ENCODE measurements around the gene PTPN4. TPM values are rescaled to one million over a fixed set of nuclear protein-coding genes. Genes with fewer than 3 reads are reported as not detected.

PTPN4 gene
- total and polyA plus RNA-seq, 2 experiments from 2014 or later = 41.6 to 90.4 TPM

GRCh38 chr2:119710281-119710680 is 49.4 kb upstream of the PTPN4 start (continued):
- TF ChIP-seq ZNF331 (CRISPR knock-in tag; IDR thresholded peaks at IDR 0.05; ENCODE audit: low read depth) (no peak), POLR2AphosphoS5 (IDR thresholded peaks at IDR 0.05; ENCODE audit: low read depth) (no peak), JUNB (IDR thresholded peaks at IDR 0.05; ENCODE audit: unreplicated experiment) (no peak), EZH2 (IDR thresholded peaks at IDR 0.05; ENCODE audit: low read depth, unreplicated experiment) (no peak), NANOG (IDR thresholded peaks at IDR 0.05; ENCODE audit: borderline replicate concordance) (no peak), REST (IDR thresholded peaks at IDR 0.05; ENCODE audit: unreplicated experiment) (no peak), CTCF (conservative IDR thresholded peaks at IDR 0.05; ENCODE audit: low read depth in 2 of 2) (no peak), CREB1 (CRISPR knock-in tag; IDR thresholded peaks at IDR 0.05; ENCODE audit: low read depth) (no peak), EZH2phosphoT487 (IDR thresholded peaks at IDR 0.05; ENCODE audit: unreplicated experiment) (no peak)

- Histone ChIP-seq H3F3A (replicated peaks; ENCODE audit: low read depth) (no peaks in the 10 kb centered on the region), H3K27me3 (ENCODE audit: insufficient read depth) (no peaks in the 10 kb centered on the region), H3K4me3 (no peak overlapping the region), H3K4me1 (ENCODE audit: insufficient read depth) (no peaks in the 10 kb centered on the region), H3K4me2 (no peak overlapping the region), H4K20me1 (replicated peaks; ENCODE audit: insufficient read depth) (no peaks in the 10 kb centered on the region), H3K27ac (ENCODE audit: low read depth) (no peak overlapping the region), H2AFZ (no peak overlapping the region), H3K36me3 (ENCODE audit: insufficient read depth) (no peaks in the 10 kb centered on the region), H3K79me2 (replicated peaks; ENCODE audit: insufficient read depth) (no peaks in the 10 kb centered on the region), H3K9me2 (ENCODE audit: insufficient read depth) (no peaks in the 10 kb centered on the region)
- no peak for ATAC-seq
- no peak overlapping the region for H3K27ac Mint-ChIP-seq
- no peaks in the 10 kb centered on the region for H3K9me3 Mint-ChIP-seq
- TF ChIP-seq ETS1 (IDR thresholded peaks at IDR 0.05) (no peak), EZH2 (IDR thresholded peaks at IDR 0.05; ENCODE audit: low read depth, unreplicated experiment) (no peak), NANOG (IDR thresholded peaks at IDR 0.05; ENCODE audit: borderline replicate concordance) (no peak), ZNF114 (CRISPR knock-in tag; IDR thresholded peaks at IDR 0.05) (no peak)
- no peaks in the 10 kb centered on the region for H3K36me3 Mint-ChIP-seq (ENCODE audit: low read depth)
- H3K4me1 Mint-ChIP-seq = peaks cover 5% of the 10 kb centered on the region; the same call in 2 of the 3 replicates
- H3K4me3 Mint-ChIP-seq = no peak overlapping the region
- DNase-seq (ENCODE audit: low spot score) = no peak
- peaks cover 11% of the 10 kb centered on the region for H3K27me3 Mint-ChIP-seq (ENCODE audit: insufficient read depth, low read depth, poor library complexity)
Observed at GRCh38 chr2:119711352-119711751, 48.4 kb upstream of the PTPN4 start.

Data from GM23338 (cell line).